Medulla oblongata (tissue), 1 donor: ENCODE measurements around the gene MAP3K14.

Source experiments
- DNase-seq: peaks from one replicate; pipeline ENCODE4 v3.0.0-alpha.2; 2015; ENCODE audit errors: extremely low spot score

Gene MAP3K14

GRCh38 chr17:45317111-45317928 is 500 bp upstream of the MAP3K14 start:
- peak; percentile 100 for DNase-seq

- no peak for DNase-seq
These were observed 979 bp downstream of the MAP3K14 start for GRCh38 chr17:45315648-45316433.

GRCh38 chr17:45314741-45315647 is 1.8 kb downstream of the MAP3K14 start:
- DNase-seq = no peak

GRCh38 chr17:45313996-45314740 is 2.7 kb downstream of the MAP3K14 start:
- DNase-seq = no peak

GRCh38 chr17:45313421-45313771 is 3.4 kb downstream of the MAP3K14 start:
- no peak for DNase-seq

- DNase-seq = no peak
These were observed 4.1 kb downstream of the MAP3K14 start for GRCh38 chr17:45312477-45313420.

- DNase-seq = peak; percentile 68
These were observed 4.9 kb downstream of the MAP3K14 start for GRCh38 chr17:45311760-45312476.

- DNase-seq = no peak
These were observed 5.4 kb downstream of the MAP3K14 start for GRCh38 chr17:45311401-45311759.

- no peak for DNase-seq
These were observed 6.2 kb downstream of the MAP3K14 start for GRCh38 chr17:45310380-45311324.

GRCh38 chr17:45309400-45309799 is 7.4 kb downstream of the MAP3K14 start:
- no peak for DNase-seq

GRCh38 chr17:45308840-45309239 is 8.0 kb downstream of the MAP3K14 start:
- no peak for DNase-seq

GRCh38 chr17:45308016-45308365 is 8.8 kb downstream of the MAP3K14 start:
- no peak for DNase-seq

- DNase-seq = peak; percentile 76
These were observed 9.4 kb downstream of the MAP3K14 start for GRCh38 chr17:45307290-45308015.

GRCh38 chr17:45306623-45307022 is 10.2 kb downstream of the MAP3K14 start:
- DNase-seq = no peak

GRCh38 chr17:45306094-45306493 is 10.7 kb downstream of the MAP3K14 start:
- DNase-seq = peak; percentile 4

GRCh38 chr17:45305530-45306087 is 11.2 kb downstream of the MAP3K14 start:
- peak; percentile 2 for DNase-seq

- peak; percentile 60 for DNase-seq
These were observed 14.1 kb downstream of the MAP3K14 start for GRCh38 chr17:45302649-45303173.
